ENCODE data around the gene HOXC9. TPM values are rescaled to one million over a fixed set of nuclear protein-coding genes. Genes with fewer than 3 reads are reported as not detected.
A peak's percentile ranks its signal among the peaks of the same experiment; 100 is the strongest.

Gene HOXC9
- total RNA-seq, 4 donors from 2014 or later = 4.4 to 10.5 (median 7.9) TPM

- H3K27ac ChIP-seq = peak overlapping the region; percentile 72 to 89 (median 84)
- peaks cover 0 to 72% (median 5%) of the 10 kb centered on the region in 4 donors for H3K4me1 ChIP-seq
- no peak for TF ChIP-seq CTCF (IDR thresholded peaks at IDR 0.05)
- no peak for TF ChIP-seq POLR2A (IDR thresholded peaks at IDR 0.05)
- no peak for TF ChIP-seq EP300 (IDR thresholded peaks at IDR 0.05)
- WGBS, 2 donors = 38 to 46% methylated on average over 12 of the region's 12 CpGs
- no peaks in the 10 kb centered on the region for H3K9me3 ChIP-seq
- H3K4me3 ChIP-seq = peak overlapping the region in 1 of 4 donors; percentile 6
- no peaks in the 10 kb centered on the region for H3K36me3 ChIP-seq
- H3K27me3 ChIP-seq = peaks cover 0 to 15% of the 10 kb centered on the region in 2 donors
- no peak for DNase-seq (ENCODE audit: low spot score in 2 of 2)
Measured at GRCh38 chr12:54051026-54051842, 51.3 kb downstream of the HOXC9 start.

GRCh38 chr12:54051874-54052437 lies 52.0 kb downstream of the HOXC9 start:
- DNase-seq (ENCODE audit: low spot score in 2 of 2) = no peak
- H3K4me3 ChIP-seq = peak overlapping the region in 2 of 4 donors; percentile 6
- 30 to 33% methylated on average over 24 of the region's 24 CpGs for WGBS, 2 donors
- TF ChIP-seq CTCF (IDR thresholded peaks at IDR 0.05) = no peak
- TF ChIP-seq POLR2A (IDR thresholded peaks at IDR 0.05) = no peak
- TF ChIP-seq EP300 (IDR thresholded peaks at IDR 0.05) = no peak
- H3K36me3 ChIP-seq = no peaks in the 10 kb centered on the region
- H3K27ac ChIP-seq = peak overlapping the region; percentile 72 to 89 (median 84)
- peaks cover 0 to 19% of the 10 kb centered on the region in 2 donors for H3K27me3 ChIP-seq
- no peaks in the 10 kb centered on the region for H3K9me3 ChIP-seq
- H3K4me1 ChIP-seq = peaks cover 0 to 72% (median 5%) of the 10 kb centered on the region in 4 donors

GRCh38 chr12:54052438-54053002 lies 52.6 kb downstream of the HOXC9 start:
- Histone ChIP-seq H3K27me3 (peaks cover 0 to 16% of the 10 kb centered on the region in 2 donors), H3K4me3 (peak overlapping the region; percentile 49 to 66 (median 52)), H3K36me3 (no peaks in the 10 kb centered on the region), H3K9me3 (no peaks in the 10 kb centered on the region), H3K4me1 (peaks cover 0 to 74% (median 5%) of the 10 kb centered on the region in 4 donors), H3K27ac (peak overlapping the region; percentile 72 to 89 (median 84))
- TF ChIP-seq EP300 (IDR thresholded peaks at IDR 0.05) (peak in 1 of 2 donors; percentile 78), CTCF (IDR thresholded peaks at IDR 0.05) (peak in 1 of 5 experiments; percentile 6), POLR2A (IDR thresholded peaks at IDR 0.05) (no peak)
- DNase-seq (ENCODE audit: low spot score in 2 of 2) = no peak
- WGBS, 2 donors = 18 to 21% methylated on average over 10 of the region's 10 CpGs

Small RNA genes within 50 kb of the gene (small RNA-seq; reads per million reads assigned to genes)
- gene AC012531.3 (not detected), gene AC012531.4 (not detected), gene HOXC5 (not detected), gene MIR196A2 (27.1 reads per million, percentile 93 among the genes with 10 or more reads in this experiment), gene MIR615 (18.1 reads per million, percentile 92 among the genes with 10 or more reads in this experiment), gene RF01905 (not detected), gene RF01906 (not detected)

Other genes starting within 250 kb of the HOXC9 start
- gene CISTR, start 248.2 kb upstream of the HOXC9 start, total RNA-seq = not detected
- not detected for gene HOXC13, start 61.3 kb upstream of the HOXC9 start, total RNA-seq
- gene HOXC12, start 45.3 kb upstream of the HOXC9 start, total RNA-seq = 1 to 10 TPM in 1 of 4 donors, under 1 TPM in 1, not detected in 2; 0.22 to 1.4 TPM
- under 1 TPM in 3 of 4 donors, not detected in 1; 0.20 to 0.63 (median 0.60) TPM for gene HOXC11, start 27.0 kb upstream of the HOXC9 start, total RNA-seq
- under 1 TPM in 3 of 4 donors, not detected in 1; 0.20 to 0.42 (median 0.30) TPM for gene HOTAIR, start 25.2 kb upstream of the HOXC9 start, total RNA-seq
- gene HOXC10, start 15.0 kb upstream of the HOXC9 start, total RNA-seq = 1 to 10 TPM; 1.7 to 6.1 (median 2.5) TPM
- gene HOXC8, start 8.8 kb downstream of the HOXC9 start, total RNA-seq = 1 to 10 TPM in 3 of 4 donors, under 1 TPM in 1; 0.98 to 2.3 (median 2.0) TPM
- 10 to 100 TPM in 1 of 4 donors, 1 to 10 TPM in 3; 3.6 to 17.3 (median 7.2) TPM for gene HOXC6, start 28.3 kb downstream of the HOXC9 start, total RNA-seq
- 1 to 10 TPM; 1.4 to 2.7 (median 1.7) TPM for gene HOXC5, start 32.9 kb downstream of the HOXC9 start, total RNA-seq
- 1 to 10 TPM; 2.7 to 8.1 (median 4.1) TPM for gene HOXC4, start 53.7 kb downstream of the HOXC9 start, total RNA-seq
- 10 to 100 TPM; 31.5 to 55.5 (median 36.3) TPM for gene SMUG1, start 188.8 kb downstream of the HOXC9 start, total RNA-seq